GM19438 (cell line): ENCODE measurements around the gene BEX4.
"Not testable (repeated sequence)": the region's sequence is repeated elsewhere in the genome, so short reads cannot be mapped to it uniquely, and the experiment has no call there.

ENCODE experiments used
- ATAC-seq: cut with Tn5 transposase; IDR thresholded peaks from one replicate; pipeline ENCODE4 v1.9.1; 2021; ENCODE audit warnings: low read depth; ENCODE audit not compliant: unreplicated experiment

Gene BEX4

GRCh38 chrX:103235608-103236007 lies 20.7 kb downstream of the BEX4 start:
- not testable (repeated sequence) for ATAC-seq

GRCh38 chrX:103236296-103236695 lies 21.4 kb downstream of the BEX4 start:
- no peak for ATAC-seq

GRCh38 chrX:103240155-103240554 lies 25.2 kb downstream of the BEX4 start:
- ATAC-seq = no peak

- no peak for ATAC-seq
Measured at GRCh38 chrX:103248553-103248952, 33.6 kb downstream of the BEX4 start.

GRCh38 chrX:103249805-103250204 lies 34.9 kb downstream of the BEX4 start:
- ATAC-seq = no peak

- no peak for ATAC-seq
Measured at GRCh38 chrX:103250977-103251376, 36.1 kb downstream of the BEX4 start.

- ATAC-seq = no peak
Measured at GRCh38 chrX:103253608-103254007, 38.7 kb downstream of the BEX4 start.

- peak; percentile 61 for ATAC-seq
Measured at GRCh38 chrX:103254171-103254824, 39.4 kb downstream of the BEX4 start.

GRCh38 chrX:103254921-103255493 lies 40.1 kb downstream of the BEX4 start, which contains the start of gene TCEAL8:
TCEAL8 (minus strand) TSS chrX:103255155; CDS start chrX:103253979, 1,176 bp downstream.
- ATAC-seq = peak; percentile 92

GRCh38 chrX:103256651-103257050 lies 41.7 kb downstream of the BEX4 start:
- ATAC-seq = no peak

- no peak for ATAC-seq
Measured at GRCh38 chrX:103258275-103258674, 43.4 kb downstream of the BEX4 start.
